Amniotic epithelial cell (primary cell): ENCODE measurements around the gene GJB6.

Experiments
- DNase-seq: peaks from one replicate; pipeline ENCODE4 v3.0.0-alpha.2; 2010; ENCODE audit warnings: low read depth

GJB6 gene

GRCh38 chr13:20186771-20187170 lies 45.3 kb downstream of the GJB6 start:
- DNase-seq: no peak

GRCh38 chr13:20185366-20186056 lies 46.6 kb downstream of the GJB6 start:
- no peak for DNase-seq

- peak; percentile 74 for DNase-seq
Measured at GRCh38 chr13:20182231-20182846, 49.8 kb downstream of the GJB6 start.

GRCh38 chr13:20181188-20181587 lies 50.9 kb downstream of the GJB6 start:
- DNase-seq: no peak

- DNase-seq: no peak
Measured at GRCh38 chr13:20178156-20178555, 54.0 kb downstream of the GJB6 start.

- no peak for DNase-seq
Measured at GRCh38 chr13:20177049-20177831, 54.9 kb downstream of the GJB6 start.

- DNase-seq: no peak
Measured at GRCh38 chr13:20175907-20176652, 56.0 kb downstream of the GJB6 start.

GRCh38 chr13:20175406-20175794 lies 56.7 kb downstream of the GJB6 start:
- no peak for DNase-seq

GRCh38 chr13:20174656-20175405 lies 57.3 kb downstream of the GJB6 start:
- DNase-seq: peak; percentile 85

- DNase-seq: no peak
Measured at GRCh38 chr13:20173116-20173746, 58.9 kb downstream of the GJB6 start.
